BLaER1 (cell line): ENCODE measurements around the gene LSM14A.
A peak's percentile ranks its signal among the peaks of the same experiment; 100 is the strongest.
"Not testable (repeated sequence)": the region's sequence is repeated elsewhere in the genome, so short reads cannot be mapped to it uniquely, and the experiment has no call there.

Experiments
- H3K27ac ChIP-seq: shearing (Covaris generic); formaldehyde crosslinking; 2 replicates; pipeline ENCODE4 v1.8.1; 2022
- H3K27me3 ChIP-seq: shearing (Covaris generic); formaldehyde crosslinking; 2 replicates; pipeline ENCODE4 v1.8.1; 2022
- H3K36me3 ChIP-seq: shearing (Covaris generic); formaldehyde crosslinking; 2 replicates; pipeline ENCODE4 v1.8.1; 2022
- H3K4me1 ChIP-seq: shearing (Covaris generic); formaldehyde crosslinking; 2 replicates; pipeline ENCODE4 v1.8.1; 2022
- H3K4me2 ChIP-seq: shearing (Covaris generic); formaldehyde crosslinking; 2 replicates; pipeline ENCODE4 v1.8.1; 2022
- H3K4me3 ChIP-seq: shearing (Covaris generic); formaldehyde crosslinking; 2 replicates; pipeline ENCODE4 v1.8.1; 2022
- H3K9ac ChIP-seq: shearing (Covaris generic); formaldehyde crosslinking; 2 replicates; pipeline ENCODE4 v1.8.1; 2022
- H3K9me3 ChIP-seq: shearing (Covaris generic); formaldehyde crosslinking; 2 replicates; pipeline ENCODE4 v1.8.1; 2022
- H4K20me1 ChIP-seq: shearing (Covaris generic); formaldehyde crosslinking; 2 replicates; pipeline ENCODE4 v1.8.1; 2022
- Cebpa-rat ChIP-seq: shearing (Covaris generic); IDR thresholded peaks from 2 replicates; pipeline ENCODE4 v1.8.1; 2022

The LSM14A gene

GRCh38 chr19:34213283-34213682, 41.0 kb downstream of the LSM14A start:
- H3K9me3 ChIP-seq, result no peaks in the 10 kb centered on the region
- H3K4me1 ChIP-seq, result peaks cover 25% of the 10 kb centered on the region
- peaks cover 88% of the 10 kb centered on the region for H4K20me1 ChIP-seq
- no peak overlapping the region for H3K4me3 ChIP-seq
- H3K36me3 ChIP-seq, result peaks cover 84% of the 10 kb centered on the region
- H3K27ac ChIP-seq, result no peak overlapping the region
- no peak for TF ChIP-seq Cebpa-rat
- H3K4me2 ChIP-seq, result no peak overlapping the region
- H3K27me3 ChIP-seq, result no peaks in the 10 kb centered on the region
- no peak overlapping the region for H3K9ac ChIP-seq

GRCh38 chr19:34214040-34214439, 41.7 kb downstream of the LSM14A start:
- H3K4me1 ChIP-seq, result peaks cover 32% of the 10 kb centered on the region
- H4K20me1 ChIP-seq, result peaks cover 88% of the 10 kb centered on the region
- peaks cover 81% of the 10 kb centered on the region for H3K36me3 ChIP-seq
- H3K9ac ChIP-seq, result no peak overlapping the region
- no peaks in the 10 kb centered on the region for H3K27me3 ChIP-seq
- H3K4me3 ChIP-seq, result no peak overlapping the region
- no peak overlapping the region for H3K4me2 ChIP-seq
- H3K9me3 ChIP-seq, result no peaks in the 10 kb centered on the region
- H3K27ac ChIP-seq, result no peak overlapping the region
- TF ChIP-seq Cebpa-rat, result no peak

GRCh38 chr19:34215006-34215665, 42.8 kb downstream of the LSM14A start:
- Histone ChIP-seq H3K36me3 (peaks cover 81% of the 10 kb centered on the region), H3K27ac (no peak overlapping the region), H4K20me1 (peaks cover 89% of the 10 kb centered on the region), H3K9me3 (no peaks in the 10 kb centered on the region), H3K4me3 (no peak overlapping the region), H3K4me1 (peaks cover 32% of the 10 kb centered on the region), H3K27me3 (no peaks in the 10 kb centered on the region), H3K9ac (no peak overlapping the region), H3K4me2 (no peak overlapping the region)
- no peak for TF ChIP-seq Cebpa-rat

- no peak for TF ChIP-seq Cebpa-rat
- Histone ChIP-seq H3K36me3 (peaks cover 81% of the 10 kb centered on the region), H3K9ac (no peak overlapping the region), H3K4me2 (no peak overlapping the region), H3K9me3 (no peaks in the 10 kb centered on the region), H3K27me3 (no peaks in the 10 kb centered on the region), H3K4me1 (peaks cover 32% of the 10 kb centered on the region), H3K4me3 (no peak overlapping the region), H4K20me1 (peaks cover 89% of the 10 kb centered on the region), H3K27ac (no peak overlapping the region)
Observed at GRCh38 chr19:34215666-34216038, 43.3 kb downstream of the LSM14A start.

GRCh38 chr19:34216745-34217219, 44.5 kb downstream of the LSM14A start:
- H3K4me1 ChIP-seq, result peaks cover 32% of the 10 kb centered on the region
- H3K9me3 ChIP-seq, H3K27ac ChIP-seq, H3K27me3 ChIP-seq, H3K9ac ChIP-seq, H3K4me3 ChIP-seq: not testable (repeated sequence)
- H4K20me1 ChIP-seq, result peaks cover 98% of the 10 kb centered on the region
- peak overlapping the region; percentile 36 for H3K4me2 ChIP-seq
- H3K36me3 ChIP-seq, result peaks cover 81% of the 10 kb centered on the region

GRCh38 chr19:34217952-34218817, 45.9 kb downstream of the LSM14A start:
- H3K4me3 ChIP-seq, result no peak overlapping the region
- no peaks in the 10 kb centered on the region for H3K27me3 ChIP-seq
- H3K36me3 ChIP-seq, result peaks cover 83% of the 10 kb centered on the region
- no peak overlapping the region for H3K27ac ChIP-seq
- peak overlapping the region; percentile 64 for H3K4me2 ChIP-seq
- H3K9ac ChIP-seq, result no peak overlapping the region
- peaks cover 99% of the 10 kb centered on the region for H4K20me1 ChIP-seq
- H3K4me1 ChIP-seq, result peaks cover 32% of the 10 kb centered on the region
- H3K9me3 ChIP-seq, result no peaks in the 10 kb centered on the region
- no peak for TF ChIP-seq Cebpa-rat

- no peaks in the 10 kb centered on the region for H3K9me3 ChIP-seq
- H3K4me2 ChIP-seq, result peak overlapping the region; percentile 64
- peaks cover 99% of the 10 kb centered on the region for H4K20me1 ChIP-seq
- TF ChIP-seq Cebpa-rat, result no peak
- no peak overlapping the region for H3K9ac ChIP-seq
- no peak overlapping the region for H3K27ac ChIP-seq
- H3K4me1 ChIP-seq, result peaks cover 32% of the 10 kb centered on the region
- H3K27me3 ChIP-seq, result no peaks in the 10 kb centered on the region
- no peak overlapping the region for H3K4me3 ChIP-seq
- H3K36me3 ChIP-seq, result peaks cover 83% of the 10 kb centered on the region
Observed at GRCh38 chr19:34218818-34219164, 46.5 kb downstream of the LSM14A start.

GRCh38 chr19:34220472-34221063, 48.3 kb downstream of the LSM14A start:
- H3K36me3 ChIP-seq, result peaks cover 83% of the 10 kb centered on the region
- no peaks in the 10 kb centered on the region for H3K9me3 ChIP-seq

GRCh38 chr19:34222386-34222785, 50.1 kb downstream of the LSM14A start:
- peaks cover 99% of the 10 kb centered on the region for H4K20me1 ChIP-seq
- H3K27me3 ChIP-seq, result no peaks in the 10 kb centered on the region
- H3K4me1 ChIP-seq, result peaks cover 16% of the 10 kb centered on the region
- H3K9ac ChIP-seq, result no peak overlapping the region
- TF ChIP-seq Cebpa-rat, result no peak
- peaks cover 87% of the 10 kb centered on the region for H3K36me3 ChIP-seq
- no peak overlapping the region for H3K4me2 ChIP-seq
- no peak overlapping the region for H3K4me3 ChIP-seq
- H3K27ac ChIP-seq, result no peak overlapping the region
- no peaks in the 10 kb centered on the region for H3K9me3 ChIP-seq

More at GRCh38 chr19:34220472-34221063, 48.3 kb downstream of the LSM14A start:
- no peak overlapping the region for H3K9ac ChIP-seq
- no peak for TF ChIP-seq Cebpa-rat
- peaks cover 32% of the 10 kb centered on the region for H3K4me1 ChIP-seq
- no peak overlapping the region for H3K4me2 ChIP-seq
- H3K27ac ChIP-seq, result no peak overlapping the region
- no peak overlapping the region for H3K4me3 ChIP-seq
- peaks cover 99% of the 10 kb centered on the region for H4K20me1 ChIP-seq
- H3K27me3 ChIP-seq, result no peaks in the 10 kb centered on the region
